NT2/D1 (cell line): ENCODE data around the gene HSF5.

Experiments
- SUZ12 ChIP-seq: IDR thresholded peaks from 2 replicates; pipeline ENCODE4 v1.6.1; 2011; ENCODE audit not compliant: insufficient read length, insufficient read depth; ENCODE audit errors: extremely low read depth
- ZNF274 ChIP-seq: IDR thresholded peaks from 2 replicates; pipeline ENCODE4 v1.6.1; 2011; ENCODE audit warnings: mild to moderate bottlenecking, low read depth, low read length

- no peak for TF ChIP-seq ZNF274
- TF ChIP-seq SUZ12 = no peak
These were observed 32.7 kb downstream of the HSF5 start for GRCh38 chr17:58455491-58455890.
